NCI-H2107 (cell line): ENCODE data around the gene METTL24.
"Not testable (repeated sequence)": the region's sequence is repeated elsewhere in the genome, so short reads cannot be mapped to it uniquely, and the experiment has no call there.

Experiments used
- DNase-seq: peaks from one replicate; lab custom pipeline; 2025; lab: John Stamatoyannopoulos, UW

Gene METTL24

GRCh38 chr6:110315207-110315868 is 42.8 kb downstream of the METTL24 start:
- DNase-seq = no peak

- DNase-seq = no peak
Measured at GRCh38 chr6:110310861-110311446, 47.2 kb downstream of the METTL24 start.

- not testable (repeated sequence) for DNase-seq
Measured at GRCh38 chr6:110309432-110309831, 48.7 kb downstream of the METTL24 start.

GRCh38 chr6:110307368-110307767 is 50.8 kb downstream of the METTL24 start:
- no peak for DNase-seq

GRCh38 chr6:110305832-110306231 is 52.3 kb downstream of the METTL24 start:
- not testable (repeated sequence) for DNase-seq

- DNase-seq = not testable (repeated sequence)
Measured at GRCh38 chr6:110303692-110304091, 54.5 kb downstream of the METTL24 start.

GRCh38 chr6:110298916-110299315 is 59.2 kb downstream of the METTL24 start:
- DNase-seq = no peak

- no peak for DNase-seq
Measured at GRCh38 chr6:110298411-110298810, 59.7 kb downstream of the METTL24 start.

GRCh38 chr6:110296241-110297025 is 61.7 kb downstream of the METTL24 start:
- DNase-seq = no peak

- DNase-seq = no peak
Measured at GRCh38 chr6:110295451-110296165, 62.5 kb downstream of the METTL24 start.

- DNase-seq = no peak
Measured at GRCh38 chr6:110287462-110288341, 70.4 kb downstream of the METTL24 start.

GRCh38 chr6:110285306-110286060 is 72.7 kb downstream of the METTL24 start:
- DNase-seq = no peak

- no peak for DNase-seq
Measured at GRCh38 chr6:110284855-110285254, 73.3 kb downstream of the METTL24 start.

GRCh38 chr6:110283657-110284056 is 74.5 kb downstream of the METTL24 start:
- DNase-seq = no peak

- DNase-seq = no peak
Measured at GRCh38 chr6:110282412-110282811, 75.7 kb downstream of the METTL24 start.

- no peak for DNase-seq
Measured at GRCh38 chr6:110277100-110277665, 81.0 kb downstream of the METTL24 start.

GRCh38 chr6:110272781-110273180 is 85.4 kb downstream of the METTL24 start:
- not testable (repeated sequence) for DNase-seq

GRCh38 chr6:110271732-110272022 is 86.5 kb downstream of the METTL24 start:
- DNase-seq = no peak

- no peak for DNase-seq
Measured at GRCh38 chr6:110270165-110270564, 88.0 kb downstream of the METTL24 start.

GRCh38 chr6:110269623-110270022 is 88.5 kb downstream of the METTL24 start:
- DNase-seq = no peak

- DNase-seq = no peak
Measured at GRCh38 chr6:110266996-110267395, 91.2 kb downstream of the METTL24 start.
